ENCODE measurements around the gene SLC29A3.

Gene SLC29A3

GRCh38 chr10:71409516-71410104, 90.6 kb downstream of the SLC29A3 start:
- no peak for DNase-seq

Data from hypothalamus (tissue), 51 donors.